ENCODE data around the gene PDLIM1. TPM values are rescaled to one million over a fixed set of nuclear protein-coding genes. Genes with fewer than 3 reads are reported as not detected.

PDLIM1 gene
- total and polyA plus RNA-seq, 2 donors from 2014 or later: 72.9 to 148 TPM

DNA sequence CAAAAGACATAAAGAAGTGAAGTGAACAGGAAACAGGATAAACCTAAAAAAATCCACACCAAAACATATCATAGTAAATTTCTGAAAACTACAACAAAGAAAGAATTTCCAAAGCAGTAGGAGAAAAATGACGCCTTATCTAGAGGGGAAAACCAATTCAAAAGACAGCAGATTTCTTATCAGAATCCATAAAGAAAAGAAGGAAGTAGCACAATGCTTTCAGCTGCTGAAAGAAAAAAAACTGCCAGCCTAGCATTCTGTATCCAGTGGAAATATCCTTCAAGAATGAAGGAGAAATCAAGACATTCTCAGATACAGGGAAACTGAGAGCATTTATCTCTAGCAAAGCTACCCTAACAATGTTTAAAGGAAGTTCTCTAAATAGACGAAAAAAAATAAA, 37.8 kb downstream of the PDLIM1 start:
- DNase-seq (no peak), FAIRE-seq (no peak)

DNA sequence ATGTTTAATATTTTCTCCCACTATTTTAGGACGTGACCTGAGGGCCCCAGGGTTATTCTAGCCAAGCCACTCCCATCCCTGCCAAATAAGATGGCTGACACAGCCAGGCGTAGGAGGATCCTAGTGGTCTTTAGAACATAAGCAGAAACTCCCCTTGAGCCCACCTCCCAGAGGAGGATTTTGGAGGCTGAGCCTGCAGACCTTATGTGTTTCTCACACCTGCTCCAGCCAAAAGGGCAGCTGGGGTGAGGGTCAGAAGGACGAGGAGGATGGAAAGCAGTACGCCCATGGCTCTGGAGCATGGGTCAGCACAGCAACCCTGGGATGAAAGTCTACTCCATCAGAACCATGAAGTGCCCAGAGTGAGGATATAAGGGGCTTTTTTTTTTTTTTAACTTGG, 39.9 kb downstream of the PDLIM1 start:
- Histone ChIP-seq H3K9ac (ENCODE audit: low read length in 3 of 3) (no peak overlapping the region), H3K4me1 (ENCODE audit: control insufficient read depth in 2 of 3, insufficient read depth in 2 of 3, low read depth in 1 of 3, low read length in 3 of 3) (no peaks in the 10 kb centered on the region), H3K9me3 (ENCODE audit: control insufficient read depth in 2 of 3, insufficient read depth in 1 of 3, low read length in 3 of 3) (no peaks in the 10 kb centered on the region), H3K27me3 (ENCODE audit: control insufficient read depth, insufficient read depth, low read length) (no peaks in the 10 kb centered on the region), H3K27ac (ENCODE audit: low read depth in 2 of 2, low read length in 2 of 2) (no peak overlapping the region), H3K36me3 (ENCODE audit: control insufficient read depth in 2 of 3, insufficient read depth in 3 of 3, low read length in 3 of 3) (peaks cover 0 to 5% (median 0%) of the 10 kb centered on the region in 3 donors), H3K4me3 (ENCODE audit: low read length in 3 of 3) (no peak overlapping the region)
- FAIRE-seq (no peak), DNase-seq (no peak)
- intact Hi-C loops (cut with DNase I): no loop called here
- TF ChIP-seq CTCF (IDR thresholded peaks at IDR 0.05; ENCODE audit: borderline replicate concordance, extremely low read depth, insufficient read depth): no peak

More for the DNA sequence above, 37.8 kb downstream of the PDLIM1 start:
- Histone ChIP-seq H3K9ac (ENCODE audit: low read length in 3 of 3) (no peak overlapping the region), H3K4me3 (ENCODE audit: low read length in 3 of 3) (no peak overlapping the region), H3K27ac (ENCODE audit: low read depth in 2 of 2, low read length in 2 of 2) (no peak overlapping the region), H3K9me3 (ENCODE audit: control insufficient read depth in 2 of 3, insufficient read depth in 1 of 3, low read length in 3 of 3) (peaks cover 0 to 2% (median 0%) of the 10 kb centered on the region in 3 donors), H3K4me1 (ENCODE audit: control insufficient read depth in 2 of 3, insufficient read depth in 2 of 3, low read depth in 1 of 3, low read length in 3 of 3) (no peaks in the 10 kb centered on the region), H3K36me3 (ENCODE audit: control insufficient read depth in 2 of 3, insufficient read depth in 3 of 3, low read length in 3 of 3) (no peaks in the 10 kb centered on the region), H3K27me3 (ENCODE audit: control insufficient read depth, insufficient read depth, low read length) (no peaks in the 10 kb centered on the region)
- intact Hi-C loops (cut with DNase I): no loop called here
- TF ChIP-seq CTCF (IDR thresholded peaks at IDR 0.05; ENCODE audit: borderline replicate concordance, extremely low read depth, insufficient read depth): no peak

DNA sequence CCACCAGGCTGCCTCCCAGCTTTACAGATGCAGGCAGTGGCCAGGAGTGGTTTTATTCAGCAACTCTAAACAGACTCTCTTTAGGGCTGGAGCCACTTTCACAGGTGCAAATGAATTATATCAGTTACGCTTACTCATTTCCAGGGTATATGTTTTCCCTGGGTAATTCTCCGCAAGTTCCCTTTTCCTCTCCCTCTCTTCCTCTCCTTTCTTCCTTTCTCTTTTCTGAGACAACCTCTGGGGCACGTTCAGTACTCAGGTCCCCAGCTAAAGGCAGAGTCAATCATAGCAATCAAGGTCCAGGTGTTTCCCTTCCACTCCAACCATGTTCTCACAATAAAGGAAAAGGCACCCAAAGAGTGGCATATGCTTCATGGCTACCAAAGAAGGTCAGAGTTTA, 41.3 kb downstream of the PDLIM1 start:
- Histone ChIP-seq H3K27me3 (ENCODE audit: control insufficient read depth, insufficient read depth, low read length) (no peaks in the 10 kb centered on the region), H3K27ac (ENCODE audit: low read depth in 2 of 2, low read length in 2 of 2) (no peak overlapping the region), H3K4me3 (ENCODE audit: low read length in 3 of 3) (no peak overlapping the region), H3K9me3 (ENCODE audit: control insufficient read depth in 2 of 3, insufficient read depth in 1 of 3, low read length in 3 of 3) (no peaks in the 10 kb centered on the region), H3K9ac (ENCODE audit: low read length in 3 of 3) (no peak overlapping the region), H3K4me1 (ENCODE audit: control insufficient read depth in 2 of 3, insufficient read depth in 2 of 3, low read depth in 1 of 3, low read length in 3 of 3) (no peaks in the 10 kb centered on the region), H3K36me3 (ENCODE audit: control insufficient read depth in 2 of 3, insufficient read depth in 3 of 3, low read length in 3 of 3) (peaks cover 0 to 8% (median 0%) of the 10 kb centered on the region in 3 donors)
- intact Hi-C loops (cut with DNase I): no loop called here
- FAIRE-seq: no peak
- no peak for DNase-seq
- no peak for TF ChIP-seq CTCF (IDR thresholded peaks at IDR 0.05; ENCODE audit: borderline replicate concordance, extremely low read depth, insufficient read depth)

GRCh38 chr10:95248989-95249388, 41.8 kb downstream of the PDLIM1 start:
- no peak for DNase-seq
- Histone ChIP-seq H3K4me3 (ENCODE audit: low read length in 3 of 3) (no peak overlapping the region), H3K27ac (ENCODE audit: low read depth in 2 of 2, low read length in 2 of 2) (no peak overlapping the region), H3K27me3 (ENCODE audit: control insufficient read depth, insufficient read depth, low read length) (no peaks in the 10 kb centered on the region), H3K4me1 (ENCODE audit: control insufficient read depth in 2 of 3, insufficient read depth in 2 of 3, low read depth in 1 of 3, low read length in 3 of 3) (no peaks in the 10 kb centered on the region), H3K36me3 (ENCODE audit: control insufficient read depth in 2 of 3, insufficient read depth in 3 of 3, low read length in 3 of 3) (peaks cover 0 to 8% (median 0%) of the 10 kb centered on the region in 3 donors), H3K9me3 (ENCODE audit: control insufficient read depth in 2 of 3, insufficient read depth in 1 of 3, low read length in 3 of 3) (no peaks in the 10 kb centered on the region), H3K9ac (ENCODE audit: low read length in 3 of 3) (no peak overlapping the region)
- intact Hi-C loops (cut with DNase I): no loop called here
- FAIRE-seq: no peak
- TF ChIP-seq CTCF (IDR thresholded peaks at IDR 0.05; ENCODE audit: borderline replicate concordance, extremely low read depth, insufficient read depth): no peak

Measured in kidney (tissue), 14 donors.